Astrocyte of the spinal cord (primary cell): ENCODE data around the gene WDR31.

Source experiments
- DNase-seq: peaks from one replicate; pipeline ENCODE4 v3.0.0; 2011; ENCODE audit warnings: low read depth, low spot score
- H3K4me3 ChIP-seq: 2 replicates; pipeline ENCODE4 v1.5.1; 2011; ENCODE audit warnings: low read depth, mild to moderate bottlenecking, low read length, moderate library complexity
- CTCF ChIP-seq: IDR thresholded peaks from 2 replicates; pipeline ENCODE4 v1.5.1; 2012; ENCODE audit warnings: low read depth, mild to moderate bottlenecking, low read length, inconsistent platforms
- in situ Hi-C: cut with HindIII; loops from 2 replicates; pipeline ENCODE4 v1.10.0; 2017; ENCODE audit warnings: low sequenced_read_pairs

Gene WDR31

GRCh38 chr9:113307396-113307975 is 32.6 kb downstream of the WDR31 start:
- in situ Hi-C loops = no loop called here
- H3K4me3 ChIP-seq = no peak overlapping the region
- no peak for DNase-seq
- no peak for TF ChIP-seq CTCF

- in situ Hi-C loops = no loop called here
- DNase-seq = no peak
- H3K4me3 ChIP-seq = no peak overlapping the region
- TF ChIP-seq CTCF = no peak
Observed at GRCh38 chr9:113306566-113306965, 33.5 kb downstream of the WDR31 start.

GRCh38 chr9:113302792-113303418 is 37.2 kb downstream of the WDR31 start, which contains the start of gene RNF183:
RNF183 (minus strand) TSS chr9:113303376; CDS start chr9:113298184, 5,192 bp downstream.
- DNase-seq = no peak
- TF ChIP-seq CTCF = no peak
- in situ Hi-C loops = no loop called here
- H3K4me3 ChIP-seq = no peak within 1 kb of the TSS

GRCh38 chr9:113301548-113301947 is 38.5 kb downstream of the WDR31 start:
- in situ Hi-C loops = no loop called here
- TF ChIP-seq CTCF = no peak

GRCh38 chr9:113299800-113300292 is 40.2 kb downstream of the WDR31 start:
- no peak for DNase-seq
- in situ Hi-C loops = no loop called here
- no peak overlapping the region for H3K4me3 ChIP-seq
- TF ChIP-seq CTCF = no peak

More at GRCh38 chr9:113301548-113301947, 38.5 kb downstream of the WDR31 start:
- DNase-seq = no peak
- no peak overlapping the region for H3K4me3 ChIP-seq

- H3K4me3 ChIP-seq = no peak overlapping the region
- TF ChIP-seq CTCF = no peak
- in situ Hi-C loops = no loop called here
- no peak for DNase-seq
Observed at GRCh38 chr9:113298924-113299770, 40.9 kb downstream of the WDR31 start.
